KMS-11 (cell line): Measurements from ENCODE around the gene MFAP4.

ENCODE experiments used
- H2AFZ ChIP-seq: fragments of 200-600 bp; sonication (generic); 2 replicates; pipeline ENCODE4 v1.6.1; 2016; ENCODE audit warnings: antibody characterized with exemption, mixed run types, low read depth
- H3K27ac ChIP-seq: fragments of 200-600 bp; sonication (generic); 2 replicates; pipeline ENCODE4 v1.6.1; 2016; ENCODE audit warnings: mild to moderate bottlenecking, mixed run types
- H3K27me3 ChIP-seq: fragments of 200-600 bp; sonication (generic); 2 replicates; pipeline ENCODE4 v1.6.1; 2017; ENCODE audit warnings: mild to moderate bottlenecking, low read depth, mixed run types, moderate library complexity; ENCODE audit not compliant: insufficient read depth
- H3K36me3 ChIP-seq: fragments of 200-600 bp; sonication (generic); 2 replicates; pipeline ENCODE4 v1.6.1; 2017; ENCODE audit warnings: mild to moderate bottlenecking, mixed run types; ENCODE audit not compliant: insufficient read depth
- H3K4me1 ChIP-seq: fragments of 200-600 bp; sonication (generic); 2 replicates; pipeline ENCODE4 v1.6.1; 2016; ENCODE audit warnings: mild to moderate bottlenecking, low read depth, mixed run types; ENCODE audit not compliant: poor library complexity, severe bottlenecking
- H3K4me2 ChIP-seq: fragments of 200-600 bp; sonication (generic); 2 replicates; pipeline ENCODE4 v1.7.0; 2016; ENCODE audit warnings: mild to moderate bottlenecking, mixed run types
- H3K4me3 ChIP-seq: fragments of 200-600 bp; sonication (generic); IDR thresholded peaks from 2 replicates; pipeline ENCODE4 v1.6.1; 2017; ENCODE audit warnings: low read depth, low read length, mixed read lengths; ENCODE audit not compliant: insufficient read depth
- H3K79me2 ChIP-seq: fragments of 200-600 bp; sonication (generic); 2 replicates; pipeline ENCODE4 v1.6.1; 2016; ENCODE audit warnings: low read depth, mixed run types; ENCODE audit not compliant: insufficient read depth
- H3K9ac ChIP-seq: fragments of 200-600 bp; sonication (generic); 2 replicates; pipeline ENCODE4 v1.6.1; 2016; ENCODE audit warnings: mild to moderate bottlenecking, mixed run types
- H4K20me1 ChIP-seq: fragments of 200-600 bp; sonication (generic); 2 replicates; pipeline ENCODE4 v1.6.1; 2016; ENCODE audit warnings: mild to moderate bottlenecking, mixed run types; ENCODE audit not compliant: insufficient read depth
- TF ChIP-seq, protein P1 (sequence below): fragments of 200-600 bp; sonication (generic); conservative IDR thresholded peaks from 2 replicates; pipeline ENCODE4 v1.6.1; 2017; ENCODE audit warnings: low read depth, mild to moderate bottlenecking, antibody characterized with exemption, low read length, moderate library complexity, mixed read lengths

MFAP4 gene

DNA sequence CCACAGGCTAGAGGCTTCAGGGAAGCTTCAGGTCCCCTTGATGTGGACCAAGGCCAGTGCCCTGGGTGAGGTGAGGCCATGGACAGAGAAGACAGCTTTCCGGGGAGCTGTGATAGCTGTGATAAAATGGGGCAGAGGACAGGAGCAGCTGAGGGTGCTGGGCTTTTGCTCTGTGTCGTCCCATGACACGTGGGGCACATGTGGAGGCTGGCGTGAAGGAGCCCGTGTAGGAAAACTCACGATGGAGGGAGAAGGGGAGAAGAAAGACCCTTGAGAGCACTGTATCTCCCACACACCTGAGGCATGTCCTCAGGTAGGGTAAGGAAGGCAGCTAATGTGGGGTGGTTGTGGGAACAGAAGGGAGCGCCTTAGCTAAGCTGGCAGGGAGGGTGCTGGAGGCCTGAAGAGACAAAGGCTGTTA lies 45.8 kb downstream of the MFAP4 start:
- Histone ChIP-seq H3K9ac (no peak overlapping the region), H3K4me3 (no peak overlapping the region), H3K27me3 (no peaks in the 10 kb centered on the region), H3K79me2 (no peaks in the 10 kb centered on the region), H3K4me2 (no peak overlapping the region), H3K4me1 (peaks cover 3% of the 10 kb centered on the region), H2AFZ (no peak overlapping the region), H3K27ac (no peak overlapping the region), H3K36me3 (no peaks in the 10 kb centered on the region), H4K20me1 (no peaks in the 10 kb centered on the region)
- TF ChIP-seq, protein P1, sequence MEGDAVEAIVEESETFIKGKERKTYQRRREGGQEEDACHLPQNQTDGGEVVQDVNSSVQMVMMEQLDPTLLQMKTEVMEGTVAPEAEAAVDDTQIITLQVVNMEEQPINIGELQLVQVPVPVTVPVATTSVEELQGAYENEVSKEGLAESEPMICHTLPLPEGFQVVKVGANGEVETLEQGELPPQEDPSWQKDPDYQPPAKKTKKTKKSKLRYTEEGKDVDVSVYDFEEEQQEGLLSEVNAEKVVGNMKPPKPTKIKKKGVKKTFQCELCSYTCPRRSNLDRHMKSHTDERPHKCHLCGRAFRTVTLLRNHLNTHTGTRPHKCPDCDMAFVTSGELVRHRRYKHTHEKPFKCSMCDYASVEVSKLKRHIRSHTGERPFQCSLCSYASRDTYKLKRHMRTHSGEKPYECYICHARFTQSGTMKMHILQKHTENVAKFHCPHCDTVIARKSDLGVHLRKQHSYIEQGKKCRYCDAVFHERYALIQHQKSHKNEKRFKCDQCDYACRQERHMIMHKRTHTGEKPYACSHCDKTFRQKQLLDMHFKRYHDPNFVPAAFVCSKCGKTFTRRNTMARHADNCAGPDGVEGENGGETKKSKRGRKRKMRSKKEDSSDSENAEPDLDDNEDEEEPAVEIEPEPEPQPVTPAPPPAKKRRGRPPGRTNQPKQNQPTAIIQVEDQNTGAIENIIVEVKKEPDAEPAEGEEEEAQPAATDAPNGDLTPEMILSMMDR: no peak

GRCh38 chr17:19339341-19339815 lies 47.6 kb downstream of the MFAP4 start:
- Histone ChIP-seq H3K27me3 (no peaks in the 10 kb centered on the region), H3K9ac (no peak overlapping the region), H3K27ac (no peak overlapping the region), H3K4me1 (peaks cover 3% of the 10 kb centered on the region), H3K4me3 (no peak overlapping the region), H3K4me2 (no peak overlapping the region), H3K79me2 (no peaks in the 10 kb centered on the region), H3K36me3 (no peaks in the 10 kb centered on the region), H2AFZ (no peak overlapping the region), H4K20me1 (no peaks in the 10 kb centered on the region)
- TF ChIP-seq, protein P1: no peak

DNA sequence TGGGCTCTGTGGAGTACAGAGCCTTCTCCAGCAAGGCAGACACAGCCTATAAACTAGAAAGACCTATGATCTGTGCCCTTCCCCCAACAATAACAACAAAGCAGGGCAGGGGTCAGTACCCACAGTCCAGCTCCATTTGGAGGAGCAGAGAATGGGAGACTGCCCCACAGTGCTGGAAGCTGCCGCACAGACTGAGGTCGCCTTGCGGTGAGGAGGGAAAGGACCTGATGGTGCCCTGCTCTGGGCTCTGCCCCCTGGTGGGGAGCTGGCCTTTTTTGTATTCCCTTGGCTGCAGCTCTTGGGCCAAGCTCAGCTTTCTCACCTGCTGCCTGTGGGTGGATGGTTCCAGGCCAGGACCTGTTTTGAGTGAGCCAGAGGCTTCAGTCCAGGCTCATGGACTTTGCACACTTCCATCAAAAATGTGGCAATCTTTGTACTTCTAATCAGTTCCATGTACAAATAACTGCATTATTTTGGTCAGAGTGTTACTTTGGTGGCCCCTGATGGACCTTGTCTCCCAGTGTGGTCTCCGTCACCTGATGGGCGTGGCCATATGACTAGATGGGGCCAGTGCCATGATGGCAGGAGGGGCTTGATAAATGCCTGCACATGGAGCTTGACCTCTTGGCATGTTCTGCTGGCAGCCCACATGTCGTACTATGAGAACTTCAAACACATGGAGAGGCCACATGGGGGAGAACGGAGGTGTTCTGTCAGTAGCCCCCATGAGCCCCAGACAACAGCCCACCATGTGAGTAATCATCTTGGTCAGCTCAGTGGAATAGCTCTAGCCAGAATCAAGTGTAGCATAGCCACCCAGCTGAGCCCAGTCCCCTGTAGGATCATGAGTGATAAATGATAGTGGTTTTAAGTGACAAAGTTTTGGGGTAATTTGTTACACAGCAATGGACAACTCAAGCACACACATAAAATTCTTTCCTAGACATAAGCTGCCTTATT lies 48.7 kb downstream of the MFAP4 start:
- H4K20me1 ChIP-seq: no peaks in the 10 kb centered on the region
- no peak overlapping the region for H2AFZ ChIP-seq
- H3K27me3 ChIP-seq: no peaks in the 10 kb centered on the region
- no peaks in the 10 kb centered on the region for H3K36me3 ChIP-seq
- no peak overlapping the region for H3K4me2 ChIP-seq
- TF ChIP-seq, protein P1: peak; percentile 52
- no peak overlapping the region for H3K4me3 ChIP-seq
- no peak overlapping the region for H3K9ac ChIP-seq
- no peak overlapping the region for H3K27ac ChIP-seq
- H3K4me1 ChIP-seq: peaks cover 3% of the 10 kb centered on the region
- H3K79me2 ChIP-seq: no peaks in the 10 kb centered on the region

DNA sequence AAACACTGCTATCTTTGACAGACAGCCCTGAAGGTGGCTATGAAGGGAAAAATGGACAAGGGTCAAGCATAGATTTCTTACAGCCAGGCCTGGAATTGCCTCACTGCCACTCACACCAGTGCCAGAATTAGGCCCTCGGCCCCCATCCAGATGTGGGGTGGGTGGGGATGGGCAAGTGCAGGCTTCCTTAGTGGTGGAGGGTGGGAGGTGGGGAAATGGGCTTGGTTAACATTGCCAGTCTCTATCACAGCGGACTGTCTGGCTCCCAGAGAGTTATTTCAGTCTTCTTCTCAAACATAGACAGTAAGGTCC lies 49.3 kb downstream of the MFAP4 start:
- Histone ChIP-seq H3K79me2 (no peaks in the 10 kb centered on the region), H3K27ac (no peak overlapping the region), H2AFZ (no peak overlapping the region), H3K9ac (no peak overlapping the region), H3K27me3 (no peaks in the 10 kb centered on the region), H3K4me3 (no peak overlapping the region), H4K20me1 (no peaks in the 10 kb centered on the region), H3K36me3 (no peaks in the 10 kb centered on the region), H3K4me1 (peaks cover 3% of the 10 kb centered on the region), H3K4me2 (no peak overlapping the region)
- TF ChIP-seq, protein P1: no peak
